Epithelial cell of proximal tubule (primary cell): ENCODE results near the gene RSPH6A. TPM values are rescaled to one million over a fixed set of nuclear protein-coding genes. Genes with fewer than 3 reads are reported as not detected.

Experiments used
- DNase-seq: peaks from one replicate; pipeline ENCODE4 v3.0.0-alpha.2; 2011; ENCODE audit warnings: low read depth
- H3K4me3 ChIP-seq: 2 replicates; pipeline ENCODE4 v1.5.1; 2011; ENCODE audit warnings: low read depth, mild to moderate bottlenecking, low read length
- CTCF ChIP-seq: conservative IDR thresholded peaks from 2 replicates; pipeline ENCODE4 v1.5.1; 2012; ENCODE audit warnings: low read depth, mild to moderate bottlenecking, low read length
- total RNA-seq: library from RNA; depleted of rRNA; stranded (reverse); fragments of >200 nt; gene quantifications from 2 replicates; pipeline ENCODE4 v1.2.3, GENCODE V29; 2015

RSPH6A gene
- total RNA-seq, 1 donor from 2014 or later, result not detected

GRCh38 chr19:45816236-45817009, 1.3 kb upstream of the RSPH6A start:
- no peak for DNase-seq
- no peak overlapping the region for H3K4me3 ChIP-seq
- TF ChIP-seq CTCF, result no peak

GRCh38 chr19:45815481-45816216, 541 bp upstream of the RSPH6A start:
- no peak overlapping the region for H3K4me3 ChIP-seq
- DNase-seq, result no peak
- TF ChIP-seq CTCF, result no peak

GRCh38 chr19:45814166-45814780, 835 bp downstream of the RSPH6A start:
- no peak overlapping the region for H3K4me3 ChIP-seq
- DNase-seq, result no peak
- TF ChIP-seq CTCF, result no peak

GRCh38 chr19:45812297-45812696, 2.8 kb downstream of the RSPH6A start:
- H3K4me3 ChIP-seq, result no peak overlapping the region
- no peak for TF ChIP-seq CTCF
- DNase-seq, result no peak

GRCh38 chr19:45809643-45810159, 5.4 kb downstream of the RSPH6A start:
- no peak for TF ChIP-seq CTCF
- DNase-seq, result peak; percentile 40
- H3K4me3 ChIP-seq, result no peak overlapping the region

- TF ChIP-seq CTCF, result no peak
- H3K4me3 ChIP-seq, result no peak overlapping the region
- DNase-seq, result no peak
Observed at GRCh38 chr19:45805719-45806118, 9.4 kb downstream of the RSPH6A start.
